ENCODE data around the gene TIMD4. TPM values are rescaled to one million over a fixed set of nuclear protein-coding genes. Genes with fewer than 3 reads are reported as not detected.

The TIMD4 gene
- total RNA-seq, 3 donors from 2014 or later (not counting 1 experiment from before 2014, with no cell fraction given) = 2.6 to 3.6 (median 3.0) TPM

DNA sequence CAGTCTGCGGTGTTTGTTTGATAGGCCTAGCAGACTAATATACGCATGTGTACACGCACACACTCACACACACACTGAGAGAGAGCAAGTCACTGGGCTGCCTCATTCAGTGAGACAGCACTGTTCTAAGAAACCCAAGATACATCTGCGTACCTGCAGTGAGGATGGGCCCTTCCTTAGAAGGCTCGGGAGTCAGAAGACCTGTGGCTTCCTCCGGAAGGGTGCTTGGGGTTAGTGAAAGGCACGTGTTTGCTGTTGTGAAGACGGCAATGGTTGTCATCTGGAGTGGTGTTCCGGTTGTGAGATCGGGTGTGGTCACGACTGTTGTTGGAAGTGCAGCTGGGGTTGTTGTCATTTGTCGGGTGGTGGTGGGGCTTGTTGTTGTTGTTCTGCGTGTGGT is 11.7 kb downstream of the TIMD4 start:
- Mint-ChIP-seq H3K4me1 (peaks cover 18 to 19% of the 10 kb centered on the region in 2 donors), H3K4me3 (no peak overlapping the region), H3K9me3 (no peaks in the 10 kb centered on the region), H3K27me3 (ENCODE audit: low read depth in 2 of 2) (no peaks in the 10 kb centered on the region), H3K27ac (peak overlapping the region in 1 of 2 donors; percentile 40), H3K36me3 (peaks cover 8% of the 10 kb centered on the region)
- Histone ChIP-seq H3K27me3 (ENCODE audit: control insufficient read depth, insufficient read depth, low read length) (no peaks in the 10 kb centered on the region), H3K4me1 (ENCODE audit: control insufficient read depth, insufficient read depth, low read length) (peaks cover 3% of the 10 kb centered on the region), H3K27ac (ENCODE audit: low read length) (no peak overlapping the region), H3K36me3 (ENCODE audit: control insufficient read depth, insufficient read depth, low read length) (no peaks in the 10 kb centered on the region), H3K4me3 (ENCODE audit: low read length) (no peak overlapping the region), H3K9me3 (ENCODE audit: control insufficient read depth, insufficient read depth, low read length) (no peaks in the 10 kb centered on the region)
- DNase-seq (peak in 1 of 2 donors; percentile 38), ATAC-seq (peak in 2 of 3 donors; percentile 22 to 35)
- no peak for TF ChIP-seq CTCF (IDR thresholded peaks at IDR 0.05)
- WGBS (ENCODE audit: insufficient coverage) = 92% methylated on average over 13 of the region's 13 CpGs
- intact Hi-C loops (cut with micrococcal nuclease) = no loop called here

GRCh38 chr5:156950716-156951115 is 12.3 kb downstream of the TIMD4 start:
- Mint-ChIP-seq H3K27ac (no peak overlapping the region), H3K9me3 (no peaks in the 10 kb centered on the region), H3K4me3 (no peak overlapping the region), H3K4me1 (peaks cover 14% of the 10 kb centered on the region in 2 donors), H3K36me3 (peaks cover 8% of the 10 kb centered on the region), H3K27me3 (ENCODE audit: low read depth in 2 of 2) (no peaks in the 10 kb centered on the region)
- H3K27ac ChIP-seq (ENCODE audit: low read length) = no peak overlapping the region
- WGBS (ENCODE audit: insufficient coverage) = 92% methylated on average over 2 of the region's 3 CpGs
- DNase-seq (no peak), ATAC-seq (no peak)
- peaks cover 3% of the 10 kb centered on the region for H3K4me1 ChIP-seq (ENCODE audit: control insufficient read depth, insufficient read depth, low read length)
- no peak overlapping the region for H3K4me3 ChIP-seq (ENCODE audit: low read length)
- no peaks in the 10 kb centered on the region for H3K27me3 ChIP-seq (ENCODE audit: control insufficient read depth, insufficient read depth, low read length)
- no peaks in the 10 kb centered on the region for H3K9me3 ChIP-seq (ENCODE audit: control insufficient read depth, insufficient read depth, low read length)
- TF ChIP-seq CTCF (IDR thresholded peaks at IDR 0.05) = no peak
- intact Hi-C loops (cut with micrococcal nuclease) = no loop called here
- no peaks in the 10 kb centered on the region for H3K36me3 ChIP-seq (ENCODE audit: control insufficient read depth, insufficient read depth, low read length)

- Mint-ChIP-seq H3K27ac (no peak overlapping the region), H3K4me3 (no peak overlapping the region), H3K27me3 (ENCODE audit: low read depth in 2 of 2) (no peaks in the 10 kb centered on the region), H3K4me1 (peaks cover 14% of the 10 kb centered on the region in 2 donors), H3K9me3 (no peaks in the 10 kb centered on the region), H3K36me3 (peaks cover 8% of the 10 kb centered on the region)
- H3K36me3 ChIP-seq (ENCODE audit: control insufficient read depth, insufficient read depth, low read length) = no peaks in the 10 kb centered on the region
- intact Hi-C loops (cut with micrococcal nuclease) = no loop called here
- ATAC-seq (no peak), DNase-seq (no peak)
- H3K27ac ChIP-seq (ENCODE audit: low read length) = no peak overlapping the region
- TF ChIP-seq CTCF (IDR thresholded peaks at IDR 0.05) = no peak
- no peaks in the 10 kb centered on the region for H3K9me3 ChIP-seq (ENCODE audit: control insufficient read depth, insufficient read depth, low read length)
- H3K4me1 ChIP-seq (ENCODE audit: control insufficient read depth, insufficient read depth, low read length) = peaks cover 3% of the 10 kb centered on the region
- H3K27me3 ChIP-seq (ENCODE audit: control insufficient read depth, insufficient read depth, low read length) = no peaks in the 10 kb centered on the region
- H3K4me3 ChIP-seq (ENCODE audit: low read length) = no peak overlapping the region
These were observed 13.6 kb downstream of the TIMD4 start for GRCh38 chr5:156949424-156949823.

GRCh38 chr5:156947925-156948324 is 15.1 kb downstream of the TIMD4 start:
- no peak overlapping the region for H3K27ac ChIP-seq (ENCODE audit: low read length)
- H3K4me3 ChIP-seq (ENCODE audit: low read length) = no peak overlapping the region
- peaks cover 3% of the 10 kb centered on the region for H3K4me1 ChIP-seq (ENCODE audit: control insufficient read depth, insufficient read depth, low read length)
- H3K4me1 Mint-ChIP-seq = peaks cover 14% of the 10 kb centered on the region in 2 donors
- WGBS (ENCODE audit: insufficient coverage) = 81% methylated on average over 3 of the region's 3 CpGs
- peak overlapping the region in 1 of 2 donors; percentile 42 for H3K27ac Mint-ChIP-seq
- no peaks in the 10 kb centered on the region for H3K36me3 ChIP-seq (ENCODE audit: control insufficient read depth, insufficient read depth, low read length)
- intact Hi-C loops (cut with micrococcal nuclease) = no loop called here
- H3K27me3 ChIP-seq (ENCODE audit: control insufficient read depth, insufficient read depth, low read length) = no peaks in the 10 kb centered on the region
- ATAC-seq = no peak
- no peaks in the 10 kb centered on the region for H3K9me3 Mint-ChIP-seq
- DNase-seq = no peak
- H3K4me3 Mint-ChIP-seq = no peak overlapping the region
- peaks cover 8% of the 10 kb centered on the region for H3K36me3 Mint-ChIP-seq
- TF ChIP-seq CTCF (IDR thresholded peaks at IDR 0.05) = no peak
- H3K9me3 ChIP-seq (ENCODE audit: control insufficient read depth, insufficient read depth, low read length) = no peaks in the 10 kb centered on the region
- no peaks in the 10 kb centered on the region for H3K27me3 Mint-ChIP-seq (ENCODE audit: low read depth in 2 of 2)
